SH-SY5Y (cell line): ENCODE results near the gene SESN2.

ENCODE experiments used
- GATA2 ChIP-seq: IDR thresholded peaks from 2 replicates; pipeline ENCODE4 v1.6.1; 2011; ENCODE audit warnings: mild to moderate bottlenecking, low read depth, low read length
- GATA3 ChIP-seq: IDR thresholded peaks from 2 replicates; pipeline ENCODE4 v1.6.1; 2011; ENCODE audit warnings: low read depth, mild to moderate bottlenecking, low read length, moderate library complexity

- no peak for TF ChIP-seq GATA3
- no peak for TF ChIP-seq GATA2
Measured at GRCh38 chr1:28326984-28327383, 67.7 kb downstream of the SESN2 start.
